ENCODE data around the gene ATP6V1C2. TPM values are rescaled to one million over a fixed set of nuclear protein-coding genes. Genes with fewer than 3 reads are reported as not detected.
"Not testable (repeated sequence)": the region's sequence is repeated elsewhere in the genome, so short reads cannot be mapped to it uniquely, and the experiment has no call there.

The ATP6V1C2 gene
- total RNA-seq, 2 experiments from 2014 or later: not detected

GRCh38 chr2:10795508-10796046 lies 74.1 kb downstream of the ATP6V1C2 start:
- intact Hi-C loops (cut with micrococcal nuclease): no loop called here
- Mint-ChIP-seq H3K9me3 (no peaks in the 10 kb centered on the region), H3K36me3 (peaks cover 57% of the 10 kb centered on the region), H3K27me3 (no peaks in the 10 kb centered on the region), H3K4me1 (ENCODE audit: low read depth) (peaks cover 52% of the 10 kb centered on the region), H3K4me3 (no peak overlapping the region), H3K27ac (peak overlapping the region; percentile 19)
- ChIA-PET CTCF (no interaction called here), POLR2A (interaction anchor here (0.6 to 0.9 kb wide), 2 partner anchors 17 to 837 kb away, joined by 4 to 5 read pairs; partner anchors contain the start of gene PDIA6)
- no peak for DNase-seq

- Mint-ChIP-seq H3K27me3 (no peaks in the 10 kb centered on the region), H3K27ac (peak overlapping the region; percentile 60), H3K36me3 (peaks cover 52% of the 10 kb centered on the region), H3K4me1 (ENCODE audit: low read depth) (peaks cover 41% of the 10 kb centered on the region), H3K9me3 (no peaks in the 10 kb centered on the region), H3K4me3 (no peak overlapping the region)
- ChIA-PET POLR2A (no interaction called here), CTCF (interaction anchor here (1.2 kb wide), 1 partner anchor 36 kb away, joined by 4 read pairs; no protein-coding TSS in a partner anchor)
- DNase-seq: no peak
- intact Hi-C loops (cut with micrococcal nuclease): no loop called here
Observed at GRCh38 chr2:10796703-10797102, 75.3 kb downstream of the ATP6V1C2 start.

GRCh38 chr2:10798783-10799182 lies 77.4 kb downstream of the ATP6V1C2 start:
- POLR2A ChIA-PET: interaction anchor here (1.2 kb wide), 1 partner anchor 14 kb away, joined by 3 read pairs; the partner anchor contains the start of gene PDIA6
- intact Hi-C loops (cut with micrococcal nuclease): no loop called here

GRCh38 chr2:10800163-10800562 lies 78.7 kb downstream of the ATP6V1C2 start:
- no peak overlapping the region for H3K4me3 Mint-ChIP-seq
- intact Hi-C loops (cut with micrococcal nuclease): no loop called here
- H3K9me3 Mint-ChIP-seq: no peaks in the 10 kb centered on the region
- CTCF ChIA-PET: interaction anchor here (1.2 kb wide), 1 partner anchor 333 kb away, joined by 3 read pairs; a partner anchor contains a TSS
- H3K36me3 Mint-ChIP-seq: peaks cover 33% of the 10 kb centered on the region
- POLR2A ChIA-PET: no interaction called here
- no peak overlapping the region for H3K27ac Mint-ChIP-seq
- no peaks in the 10 kb centered on the region for H3K27me3 Mint-ChIP-seq
- DNase-seq: no peak
- H3K4me1 Mint-ChIP-seq (ENCODE audit: low read depth): peaks cover 24% of the 10 kb centered on the region

More at GRCh38 chr2:10798783-10799182, 77.4 kb downstream of the ATP6V1C2 start:
- no peak for DNase-seq
- no peaks in the 10 kb centered on the region for H3K27me3 Mint-ChIP-seq
- no peak overlapping the region for H3K4me3 Mint-ChIP-seq
- no peaks in the 10 kb centered on the region for H3K9me3 Mint-ChIP-seq
- peaks cover 25% of the 10 kb centered on the region for H3K4me1 Mint-ChIP-seq (ENCODE audit: low read depth)
- H3K27ac Mint-ChIP-seq: no peak overlapping the region
- H3K36me3 Mint-ChIP-seq: peaks cover 40% of the 10 kb centered on the region
- CTCF ChIA-PET: interaction anchor here (1.4 kb wide), 1 partner anchor 11 kb away, joined by 4 read pairs; no protein-coding TSS in a partner anchor

- Mint-ChIP-seq H3K27ac (no peak overlapping the region), H3K27me3 (no peaks in the 10 kb centered on the region), H3K4me3 (no peak overlapping the region), H3K9me3 (no peaks in the 10 kb centered on the region), H3K36me3 (peaks cover 20% of the 10 kb centered on the region), H3K4me1 (ENCODE audit: low read depth) (peaks cover 10% of the 10 kb centered on the region)
- ChIA-PET POLR2A (no interaction called here), CTCF (no interaction called here)
- no peak for DNase-seq
- intact Hi-C loops (cut with micrococcal nuclease): no loop called here
Observed at GRCh38 chr2:10802657-10803056, 81.2 kb downstream of the ATP6V1C2 start.

GRCh38 chr2:10805990-10806389 lies 84.6 kb downstream of the ATP6V1C2 start:
- H3K9me3 Mint-ChIP-seq; H3K27me3 Mint-ChIP-seq; CTCF ChIA-PET; intact Hi-C loops (cut with micrococcal nuclease); DNase-seq; POLR2A ChIA-PET; H3K4me3 Mint-ChIP-seq; H3K27ac Mint-ChIP-seq: not testable (repeated sequence)
- Mint-ChIP-seq H3K4me1 (ENCODE audit: low read depth) (peaks cover 36% of the 10 kb centered on the region), H3K36me3 (peaks cover 25% of the 10 kb centered on the region)

GRCh38 chr2:10806543-10806942 lies 85.1 kb downstream of the ATP6V1C2 start:
- Mint-ChIP-seq H3K27me3 (no peaks in the 10 kb centered on the region), H3K9me3 (no peaks in the 10 kb centered on the region), H3K27ac (no peak overlapping the region), H3K4me3 (no peak overlapping the region), H3K36me3 (peaks cover 21% of the 10 kb centered on the region), H3K4me1 (ENCODE audit: low read depth) (peaks cover 39% of the 10 kb centered on the region)
- POLR2A ChIA-PET: no interaction called here
- intact Hi-C loops (cut with micrococcal nuclease): no loop called here
- DNase-seq: no peak
- CTCF ChIA-PET: interaction anchor here (1.0 kb wide), 1 partner anchor 26 kb away, joined by 3 read pairs; no protein-coding TSS in a partner anchor

GRCh38 chr2:10810202-10811161 lies 89.1 kb downstream of the ATP6V1C2 start:
- Mint-ChIP-seq H3K9me3 (no peaks in the 10 kb centered on the region), H3K36me3 (peaks cover 17% of the 10 kb centered on the region), H3K4me1 (ENCODE audit: low read depth) (peaks cover 39% of the 10 kb centered on the region), H3K27me3 (no peaks in the 10 kb centered on the region), H3K4me3 (peak overlapping the region; percentile 88), H3K27ac (peak overlapping the region; percentile 90)
- intact Hi-C loops (cut with micrococcal nuclease): loop anchor here (1.0 to 5.0 kb wide), 4 partner anchors 20 to 942 kb away; a partner anchor contains a TSS
- ChIA-PET POLR2A (interaction anchor here (2.5 kb wide), 1 partner anchor 19 kb away, joined by 19 read pairs; no protein-coding TSS in a partner anchor), CTCF (interaction anchor here (2.2 to 2.9 kb wide), 2 partner anchors 22 to 322 kb away, joined by 10 to 14 read pairs; a partner anchor contains a TSS)
- no peak for DNase-seq

- ChIA-PET POLR2A (interaction anchor here (0.5 to 2.5 kb wide), 4 partner anchors 20 to 533 kb away, joined by 3 to 19 read pairs (median 4); partner anchors contain the start of gene ROCK2), CTCF (interaction anchor here (1.2 to 2.9 kb wide), 5 partner anchors 21 to 771 kb away, joined by 3 to 14 read pairs (median 5); a partner anchor contains a TSS)
- peak overlapping the region; percentile 88 for H3K4me3 Mint-ChIP-seq
- H3K4me1 Mint-ChIP-seq (ENCODE audit: low read depth): peaks cover 39% of the 10 kb centered on the region
- H3K27ac Mint-ChIP-seq: peak overlapping the region; percentile 90
- no peaks in the 10 kb centered on the region for H3K27me3 Mint-ChIP-seq
- no peak for DNase-seq
- intact Hi-C loops (cut with micrococcal nuclease): loop anchor here (5.0 kb wide), 3 partner anchors 129 to 941 kb away; a partner anchor contains a TSS
- no peaks in the 10 kb centered on the region for H3K9me3 Mint-ChIP-seq
- peaks cover 17% of the 10 kb centered on the region for H3K36me3 Mint-ChIP-seq
Observed at GRCh38 chr2:10811517-10811916, 90.1 kb downstream of the ATP6V1C2 start.

- intact Hi-C loops (cut with micrococcal nuclease): loop anchor here (1.0 to 5.0 kb wide), 4 partner anchors 130 to 940 kb away; partner anchors contain the start of gene SLC66A3
- Mint-ChIP-seq H3K4me3 (peak within 1 kb of the TSS; percentile 88), H3K4me1 (ENCODE audit: low read depth) (peaks cover 34% of the 10 kb centered on the region), H3K9me3 (no peaks in the 10 kb centered on the region), H3K36me3 (peaks cover 14% of the 10 kb centered on the region), H3K27ac (peak within 1 kb of the TSS; percentile 90), H3K27me3 (no peaks in the 10 kb centered on the region)
- POLR2A ChIA-PET: interaction anchor here (1.0 to 2.5 kb wide), 5 partner anchors 13 to 532 kb away, joined by 3 to 19 read pairs (median 4); partner anchors contain the start of gene ROCK2
- CTCF ChIA-PET: interaction anchor here (0.7 to 2.9 kb wide), 7 partner anchors 20 to 770 kb away, joined by 3 to 14 read pairs (median 5); a partner anchor contains a TSS
- DNase-seq: peak; percentile 97
Observed at GRCh38 chr2:10812362-10813162, 91.1 kb downstream of the ATP6V1C2 start, which contains the start of gene PDIA6. Gene PDIA6 (minus strand): TSS chr2:10812785. CDS start chr2:10812696, 89 bp downstream.
